Gastrocnemius medialis (tissue), 4 donors: ENCODE data around the gene LRP1.

Experiments used
- POLR2A ChIP-seq, 2 donors: fragments of 450-650 bp; IDR thresholded peaks; one replicate each; pipeline ENCODE4 v1.6.1; 2017; ENCODE audit warnings: antibody characterized with exemption in 2 of 2, mild to moderate bottlenecking in 2 of 2, moderate library complexity in 2 of 2
- TF ChIP-seq, protein P1 (sequence below), 5 experiments: fragments of 450-650 bp in 3 of 5; fragments of 200-600 bp in 2 of 5; sonication (generic) in 2 of 5; IDR thresholded peaks in 4 of 5; conservative IDR thresholded peaks in 1 of 5; 1 replicate in 4 of 5; 2 replicates in 1 of 5; pipeline ENCODE4 v1.5.1; 2016 to 2019; ENCODE audit warnings: antibody characterized with exemption in 5 of 5, mild to moderate bottlenecking in 3 of 5, moderate library complexity in 3 of 5

DNA sequence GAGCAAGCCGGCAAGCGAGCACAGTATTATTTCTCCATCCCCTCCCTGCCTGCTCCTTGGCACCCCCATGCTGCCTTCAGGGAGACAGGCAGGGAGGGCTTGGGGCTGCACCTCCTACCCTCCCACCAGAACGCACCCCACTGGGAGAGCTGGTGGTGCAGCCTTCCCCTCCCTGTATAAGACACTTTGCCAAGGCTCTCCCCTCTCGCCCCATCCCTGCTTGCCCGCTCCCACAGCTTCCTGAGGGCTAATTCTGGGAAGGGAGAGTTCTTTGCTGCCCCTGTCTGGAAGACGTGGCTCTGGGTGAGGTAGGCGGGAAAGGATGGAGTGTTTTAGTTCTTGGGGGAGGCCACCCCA, 84.4 kb downstream of the LRP1 start:
- TF ChIP-seq, protein P1, sequence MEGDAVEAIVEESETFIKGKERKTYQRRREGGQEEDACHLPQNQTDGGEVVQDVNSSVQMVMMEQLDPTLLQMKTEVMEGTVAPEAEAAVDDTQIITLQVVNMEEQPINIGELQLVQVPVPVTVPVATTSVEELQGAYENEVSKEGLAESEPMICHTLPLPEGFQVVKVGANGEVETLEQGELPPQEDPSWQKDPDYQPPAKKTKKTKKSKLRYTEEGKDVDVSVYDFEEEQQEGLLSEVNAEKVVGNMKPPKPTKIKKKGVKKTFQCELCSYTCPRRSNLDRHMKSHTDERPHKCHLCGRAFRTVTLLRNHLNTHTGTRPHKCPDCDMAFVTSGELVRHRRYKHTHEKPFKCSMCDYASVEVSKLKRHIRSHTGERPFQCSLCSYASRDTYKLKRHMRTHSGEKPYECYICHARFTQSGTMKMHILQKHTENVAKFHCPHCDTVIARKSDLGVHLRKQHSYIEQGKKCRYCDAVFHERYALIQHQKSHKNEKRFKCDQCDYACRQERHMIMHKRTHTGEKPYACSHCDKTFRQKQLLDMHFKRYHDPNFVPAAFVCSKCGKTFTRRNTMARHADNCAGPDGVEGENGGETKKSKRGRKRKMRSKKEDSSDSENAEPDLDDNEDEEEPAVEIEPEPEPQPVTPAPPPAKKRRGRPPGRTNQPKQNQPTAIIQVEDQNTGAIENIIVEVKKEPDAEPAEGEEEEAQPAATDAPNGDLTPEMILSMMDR (IDR thresholded peaks at IDR 0.05 in 4 of 5, conservative IDR thresholded peaks at IDR 0.05 in 1 of 5), result no peak
- TF ChIP-seq POLR2A (IDR thresholded peaks at IDR 0.05), result no peak
